GM23338 (cell line): ENCODE results near the gene ASPSCR1.

Source experiments
- CREB1 ChIP-seq: fragments of 250-450 bp; sonication (Bioruptor Pico); IDR thresholded peaks from 2 replicates; pipeline ENCODE4 v1.5.0; 2020; ENCODE audit warnings: low read depth, mild to moderate bottlenecking, moderate library complexity
- ETS1 ChIP-seq: IDR thresholded peaks from 2 replicates; pipeline ENCODE4 v1.6.1; 2016; ENCODE audit warnings: antibody characterized with exemption
- EZH2 ChIP-seq: fragments of 200-600 bp; sonication (generic); IDR thresholded peaks from one replicate; pipeline ENCODE4 v1.8.0; 2017; ENCODE audit warnings: antibody characterized with exemption, mild to moderate bottlenecking, low read depth; ENCODE audit not compliant: unreplicated experiment
- EZH2phosphoT487 ChIP-seq: fragments of 200-600 bp; sonication (generic); IDR thresholded peaks from one replicate; pipeline ENCODE4 v1.8.1; 2018; ENCODE audit warnings: antibody characterized with exemption; ENCODE audit not compliant: unreplicated experiment
- JUNB ChIP-seq: IDR thresholded peaks from one replicate; pipeline ENCODE4 v1.6.1; 2016; ENCODE audit warnings: antibody characterized with exemption; ENCODE audit not compliant: unreplicated experiment
- POLR2AphosphoS5 ChIP-seq: IDR thresholded peaks from 2 replicates; pipeline ENCODE4 v1.6.1; 2016; ENCODE audit warnings: antibody characterized with exemption, low read depth
- REST ChIP-seq: IDR thresholded peaks from one replicate; pipeline ENCODE4 v1.6.1; 2018; ENCODE audit warnings: antibody characterized with exemption; ENCODE audit not compliant: unreplicated experiment
- STAT1 ChIP-seq: IDR thresholded peaks from one replicate; pipeline ENCODE4 v1.6.1; 2016; ENCODE audit warnings: antibody characterized with exemption; ENCODE audit not compliant: unreplicated experiment
- ZNF114 ChIP-seq: fragments of 250-450 bp; sonication (Bioruptor Pico); IDR thresholded peaks from 2 replicates; pipeline ENCODE4 v1.5.0; 2020; ENCODE audit warnings: mild to moderate bottlenecking, moderate library complexity
- TF ChIP-seq, protein P1 (sequence below), 2 experiments: fragments of 200-600 bp in 1 of 2; sonication (generic) in 1 of 2; conservative IDR thresholded peaks; 2 replicates each; pipeline versions ENCODE4 v1.5.1 to v1.6.1; 2016 to 2017; ENCODE audit warnings: antibody characterized with exemption in 2 of 2, low read depth in 2 of 2, mild to moderate bottlenecking in 2 of 2, moderate library complexity in 1 of 2

GRCh38 chr17:81928544-81929252 is 48.7 kb upstream of the ASPSCR1 start:
- TF ChIP-seq, protein P1, sequence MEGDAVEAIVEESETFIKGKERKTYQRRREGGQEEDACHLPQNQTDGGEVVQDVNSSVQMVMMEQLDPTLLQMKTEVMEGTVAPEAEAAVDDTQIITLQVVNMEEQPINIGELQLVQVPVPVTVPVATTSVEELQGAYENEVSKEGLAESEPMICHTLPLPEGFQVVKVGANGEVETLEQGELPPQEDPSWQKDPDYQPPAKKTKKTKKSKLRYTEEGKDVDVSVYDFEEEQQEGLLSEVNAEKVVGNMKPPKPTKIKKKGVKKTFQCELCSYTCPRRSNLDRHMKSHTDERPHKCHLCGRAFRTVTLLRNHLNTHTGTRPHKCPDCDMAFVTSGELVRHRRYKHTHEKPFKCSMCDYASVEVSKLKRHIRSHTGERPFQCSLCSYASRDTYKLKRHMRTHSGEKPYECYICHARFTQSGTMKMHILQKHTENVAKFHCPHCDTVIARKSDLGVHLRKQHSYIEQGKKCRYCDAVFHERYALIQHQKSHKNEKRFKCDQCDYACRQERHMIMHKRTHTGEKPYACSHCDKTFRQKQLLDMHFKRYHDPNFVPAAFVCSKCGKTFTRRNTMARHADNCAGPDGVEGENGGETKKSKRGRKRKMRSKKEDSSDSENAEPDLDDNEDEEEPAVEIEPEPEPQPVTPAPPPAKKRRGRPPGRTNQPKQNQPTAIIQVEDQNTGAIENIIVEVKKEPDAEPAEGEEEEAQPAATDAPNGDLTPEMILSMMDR (conservative IDR thresholded peaks at IDR 0.05; ENCODE audit: low read depth in 2 of 2), result no peak
- TF ChIP-seq REST (no peak), POLR2AphosphoS5 (no peak), EZH2 (no peak), STAT1 (no peak), ZNF114 (CRISPR knock-in tag) (no peak), EZH2phosphoT487 (no peak), JUNB (no peak), CREB1 (CRISPR knock-in tag) (no peak), ETS1 (no peak)
